Neural progenitor cell (in vitro differentiated cells): ENCODE results near the gene TLK1.

Experiments
- CTCF ChIP-seq: fragments of 200-600 bp; sonication (generic); IDR thresholded peaks from 2 replicates; pipeline ENCODE4 v1.5.1; 2017; ENCODE audit warnings: antibody characterized with exemption, mild to moderate bottlenecking
- EZH2 ChIP-seq: fragments of 200-600 bp; sonication (generic); IDR thresholded peaks from 2 replicates; pipeline ENCODE4 v1.6.1; 2017; ENCODE audit warnings: antibody characterized with exemption, mild to moderate bottlenecking, moderate library complexity
- EZH2phosphoT487 ChIP-seq: fragments of 200-600 bp; sonication (generic); IDR thresholded peaks from 2 replicates; pipeline ENCODE4 v1.6.1; 2017; ENCODE audit warnings: antibody characterized with exemption

DNA sequence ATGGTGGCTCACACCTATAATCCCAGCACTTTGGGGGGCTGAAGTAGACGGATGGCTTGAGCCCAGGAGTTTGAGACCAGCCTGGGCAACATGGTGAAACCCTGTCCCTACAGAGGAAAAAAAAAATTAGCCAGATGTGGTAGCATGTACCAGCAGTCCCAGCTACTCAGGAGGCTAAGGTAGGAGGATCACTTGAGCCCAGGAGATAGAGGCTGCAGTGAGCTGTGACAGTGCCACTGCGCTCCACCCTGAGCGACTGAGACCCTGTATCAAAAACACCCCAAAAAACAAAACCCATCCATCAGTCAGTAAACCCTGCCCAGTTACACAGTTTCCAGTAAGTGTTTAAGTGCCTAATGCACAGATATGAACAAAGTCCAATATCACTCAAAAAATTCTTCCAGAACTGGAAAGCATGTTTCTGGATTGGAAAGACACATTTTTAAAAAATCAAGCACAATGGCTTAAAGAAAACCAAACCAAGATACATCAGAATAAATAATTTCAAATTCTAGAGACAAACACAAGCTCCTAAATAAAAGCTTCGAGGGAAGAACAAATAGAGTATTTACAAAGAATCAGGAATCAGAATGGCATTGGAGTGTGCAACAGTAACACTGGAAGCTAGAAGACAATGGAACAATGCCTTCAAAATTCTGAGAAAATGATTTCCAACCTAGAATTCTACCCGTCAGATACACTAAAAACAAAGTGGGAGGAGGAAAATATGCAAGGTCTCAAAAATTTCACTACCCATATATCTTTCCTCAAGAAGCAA, 72.4 kb downstream of the TLK1 start:
- TF ChIP-seq EZH2, result no peak
- TF ChIP-seq CTCF, result no peak
- TF ChIP-seq EZH2phosphoT487, result no peak
